Activated effector memory CD4-positive, alpha-beta T cell treated with anti-CD3 and anti-CD28 coated beads, Interleukin-2, amount 50 U/mL, for 16 hours (primary cell): ENCODE data around the gene ANAPC7.

Source experiments
- DNase-seq: peaks from one replicate; pipeline ENCODE4 v3.0.0-alpha.2; 2020

The ANAPC7 gene

GRCh38 chr12:110345963-110346362 lies 57.5 kb downstream of the ANAPC7 start:
- peak; percentile 38 for DNase-seq

- peak; percentile 28 for DNase-seq
Observed at GRCh38 chr12:110345176-110345661, 58.3 kb downstream of the ANAPC7 start.

- DNase-seq, result peak; percentile 55
Observed at GRCh38 chr12:110344657-110345056, 58.9 kb downstream of the ANAPC7 start.

GRCh38 chr12:110343736-110344555 lies 59.6 kb downstream of the ANAPC7 start:
- peak; percentile 52 for DNase-seq

- peak; percentile 6 for DNase-seq
Observed at GRCh38 chr12:110343114-110343513, 60.4 kb downstream of the ANAPC7 start.

GRCh38 chr12:110342157-110342556 lies 61.4 kb downstream of the ANAPC7 start:
- peak; percentile 61 for DNase-seq

- peak; percentile 50 for DNase-seq
Observed at GRCh38 chr12:110340706-110341105, 62.8 kb downstream of the ANAPC7 start.

GRCh38 chr12:110340261-110340660 lies 63.2 kb downstream of the ANAPC7 start:
- DNase-seq, result peak; percentile 14

- no peak for DNase-seq
Observed at GRCh38 chr12:110339184-110339952, 64.1 kb downstream of the ANAPC7 start.

GRCh38 chr12:110338754-110339153 lies 64.8 kb downstream of the ANAPC7 start:
- peak; percentile 34 for DNase-seq

GRCh38 chr12:110337912-110338710 lies 65.4 kb downstream of the ANAPC7 start:
- DNase-seq, result no peak

GRCh38 chr12:110335481-110336045 lies 67.9 kb downstream of the ANAPC7 start:
- peak; percentile 33 for DNase-seq

GRCh38 chr12:110333201-110333600 lies 70.3 kb downstream of the ANAPC7 start:
- DNase-seq, result no peak

- no peak for DNase-seq
Observed at GRCh38 chr12:110330544-110330943, 73.0 kb downstream of the ANAPC7 start.

GRCh38 chr12:110330124-110330523 lies 73.4 kb downstream of the ANAPC7 start:
- DNase-seq, result no peak

- DNase-seq, result no peak
Observed at GRCh38 chr12:110329710-110330109, 73.8 kb downstream of the ANAPC7 start.
